Endothelial cell of umbilical vein (primary cell): ENCODE results near the gene ASB6. TPM values are rescaled to one million over a fixed set of nuclear protein-coding genes. Genes with fewer than 3 reads are reported as not detected.

Experiments used
- BruUV-seq: library from RNA; stranded (reverse); fragments of 400-500 nt; replicated peaks from 2 replicates; lab custom pipeline; 2021; lab: Mats Ljungman, UMichigan
- CTCF ChIA-PET: fragments of 300-600, 350-600 bp; sonication (Branson Sonifier 250); formaldehyde crosslinking; loops from one replicate; lab custom pipeline; 2021; ENCODE audit warnings: antibody characterized with exemption, inconsistent platforms; lab: Charles Lee
- POLR2A ChIA-PET: fragments of 300-600, 350-600 bp; sonication (Branson Sonifier 250); formaldehyde crosslinking; loops from one replicate; lab custom pipeline; 2021; ENCODE audit warnings: antibody characterized with exemption, inconsistent platforms; lab: Charles Lee
- DNase-seq: peaks from one replicate; pipeline ENCODE4 v3.0.0-alpha.2; 2011; ENCODE audit warnings: low read depth, low spot score
- FAIRE-seq: peaks from 2 replicates; lab custom pipeline; 2011; peaks lifted over from hg19 to GRCh38; lab: Jason Lieb, UNC
- H2AFZ ChIP-seq: 2 replicates; pipeline ENCODE4 v1.6.0; 2012; ENCODE audit warnings: low read depth, low read length, control low read depth, inconsistent platforms
- H3K27ac ChIP-seq: 2 replicates; pipeline ENCODE4 v1.5.1; 2011; ENCODE audit warnings: low read depth, mild to moderate bottlenecking, control low read depth, low read length, moderate library complexity; ENCODE audit not compliant: insufficient read depth
- H3K27me3 ChIP-seq, 2 experiments: 2 replicates each; pipeline versions ENCODE4 v1.6.0 to v1.6.1; 2011; ENCODE audit warnings: low read length in 2 of 2, mixed read lengths in 1 of 2; ENCODE audit not compliant: control insufficient read depth in 2 of 2, insufficient read depth in 2 of 2
- H3K36me3 ChIP-seq, 2 experiments: 2 replicates in 1 of 2; 3 replicates in 1 of 2; pipeline ENCODE4 v1.5.1; 2011; ENCODE audit warnings: low read length in 2 of 2, mild to moderate bottlenecking in 1 of 2, moderate library complexity in 1 of 2; ENCODE audit not compliant: control insufficient read depth in 2 of 2, insufficient read depth in 2 of 2; ENCODE audit errors: extremely low read depth in 1 of 2
- H3K4me1 ChIP-seq: 3 replicates; pipeline ENCODE4 v1.5.1; 2011; ENCODE audit warnings: mild to moderate bottlenecking, low read length; ENCODE audit not compliant: control insufficient read depth, insufficient read depth; ENCODE audit errors: extremely low read depth
- H3K4me2 ChIP-seq: 2 replicates; pipeline ENCODE4 v1.6.1; 2011; ENCODE audit warnings: low read length, control low read depth, mixed read lengths; ENCODE audit not compliant: insufficient read depth
- H3K4me3 ChIP-seq, 3 experiments: fragments of 200-600 bp in 1 of 3; sonication (generic), shearing (Covaris generic) in 1 of 3; replicated peaks in 1 of 3; 2 replicates each; pipeline ENCODE4 v1.5.1; 2011 to 2016; ENCODE audit warnings: control low read depth in 3 of 3, low read length in 3 of 3, mild to moderate bottlenecking in 2 of 3, inconsistent platforms in 1 of 3, low read depth in 1 of 3, moderate library complexity in 1 of 3; ENCODE audit not compliant: insufficient read depth in 1 of 3
- H3K79me2 ChIP-seq: 2 replicates; pipeline ENCODE4 v1.6.0; 2012; ENCODE audit warnings: low read length, inconsistent platforms; ENCODE audit not compliant: control insufficient read depth, insufficient read depth
- H3K9ac ChIP-seq: replicated peaks from 2 replicates; pipeline ENCODE3; 2011; ENCODE audit warnings: low read length, control low read depth; ENCODE audit not compliant: insufficient read depth; ENCODE audit errors: extremely low read depth
- H3K9me1 ChIP-seq: replicated peaks from 3 replicates; pipeline ENCODE4 v1.6.0; 2011; ENCODE audit warnings: mild to moderate bottlenecking, low read length; ENCODE audit not compliant: control insufficient read depth, insufficient read depth; ENCODE audit errors: extremely low read depth
- H3K9me3 ChIP-seq: replicated peaks from 2 replicates; pipeline ENCODE4 v1.5.1; 2012; ENCODE audit warnings: low read length, inconsistent platforms; ENCODE audit not compliant: control insufficient read depth, insufficient read depth
- H4K20me1 ChIP-seq: replicated peaks from 2 replicates; pipeline ENCODE3; 2011; ENCODE audit warnings: mild to moderate bottlenecking, low read length; ENCODE audit not compliant: control insufficient read depth, insufficient read depth; ENCODE audit errors: extremely low read depth
- EZH2 ChIP-seq: IDR thresholded peaks from 2 replicates; pipeline ENCODE4 v1.6.1; 2012; ENCODE audit warnings: borderline replicate concordance, low read depth, mild to moderate bottlenecking, moderate library complexity, low read length, inconsistent platforms; ENCODE audit not compliant: severe bottlenecking
- FOS ChIP-seq: IDR thresholded peaks from 2 replicates; pipeline ENCODE4 v1.6.1; 2011; ENCODE audit warnings: mild to moderate bottlenecking, low read length, moderate library complexity, borderline replicate concordance; ENCODE audit not compliant: insufficient read depth
- GATA2 ChIP-seq: IDR thresholded peaks from 2 replicates; pipeline ENCODE4 v1.7.0; 2011; ENCODE audit warnings: low read depth, mild to moderate bottlenecking, moderate library complexity, mixed read lengths, low read length; ENCODE audit not compliant: insufficient read length, insufficient read depth
- MYC ChIP-seq: IDR thresholded peaks from one replicate; pipeline ENCODE4 v1.6.1; 2011; ENCODE audit warnings: mild to moderate bottlenecking, low read depth, low read length
- POLR2A ChIP-seq: IDR thresholded peaks from 2 replicates; pipeline ENCODE4 v1.6.1; 2012; ENCODE audit warnings: low read depth, mild to moderate bottlenecking, control low read depth, low read length
- POLR2AphosphoS5 ChIP-seq: IDR thresholded peaks from 2 replicates; pipeline ENCODE4 v1.6.1; 2012; ENCODE audit warnings: low read depth, mild to moderate bottlenecking, control low read depth, low read length, moderate library complexity; ENCODE audit not compliant: insufficient read depth
- dilution Hi-C: fragments of 300-500 bp; cut with MboI; formaldehyde crosslinking; loops from one replicate; pipeline ENCODE4 v1.15.0; 2019; ENCODE audit warnings: low sequenced_read_pairs; ENCODE audit not compliant: extremely low pct_ligation_motif_present
- intact Hi-C: fragments of 100-400 bp; cut with micrococcal nuclease; formaldehyde crosslinking; loops from one replicate; pipeline ENCODE4 v1.10.0; 2022
- polyA plus RNA-seq, 4 experiments: library from polyadenylated mRNA; depleted of rRNA in 3 of 4; stranded (reverse) in 3 of 4; unstranded in 1 of 4; fragments of >200 nt; gene quantifications; 2 replicates each; pipeline versions ENCODE4 v1.2.1 to v1.2.3, GENCODE V29; 2011 to 2012; ENCODE audit warnings: missing spikeins in 1 of 4
- total RNA-seq: library from RNA; stranded (reverse); gene quantifications from 2 replicates; pipeline ENCODE4 v1.2.3, GENCODE V29; 2021
- TF ChIP-seq, protein P1 (sequence below): IDR thresholded peaks from 2 replicates; pipeline ENCODE4 v1.6.1; 2011; ENCODE audit not compliant: insufficient read depth, insufficient read length
- TF ChIP-seq, protein P2 (sequence below), 2 donors: IDR thresholded peaks; 1 replicate in 1 of 2; 2 replicates in 1 of 2; pipeline ENCODE4 v1.5.1; 2011; ENCODE audit warnings: low read length in 2 of 2, mild to moderate bottlenecking in 2 of 2, moderate library complexity in 2 of 2, control low read depth in 1 of 2, inconsistent platforms in 1 of 2, low read depth in 1 of 2; ENCODE audit not compliant: insufficient read depth in 1 of 2; ENCODE audit errors: extremely low read depth in 1 of 2

ASB6 gene
- total and polyA plus RNA-seq, 2 donors (not counting 3 experiments of a cell fraction or from before 2014, with no cell fraction given) = 20.3 to 23.8 TPM

DNA sequence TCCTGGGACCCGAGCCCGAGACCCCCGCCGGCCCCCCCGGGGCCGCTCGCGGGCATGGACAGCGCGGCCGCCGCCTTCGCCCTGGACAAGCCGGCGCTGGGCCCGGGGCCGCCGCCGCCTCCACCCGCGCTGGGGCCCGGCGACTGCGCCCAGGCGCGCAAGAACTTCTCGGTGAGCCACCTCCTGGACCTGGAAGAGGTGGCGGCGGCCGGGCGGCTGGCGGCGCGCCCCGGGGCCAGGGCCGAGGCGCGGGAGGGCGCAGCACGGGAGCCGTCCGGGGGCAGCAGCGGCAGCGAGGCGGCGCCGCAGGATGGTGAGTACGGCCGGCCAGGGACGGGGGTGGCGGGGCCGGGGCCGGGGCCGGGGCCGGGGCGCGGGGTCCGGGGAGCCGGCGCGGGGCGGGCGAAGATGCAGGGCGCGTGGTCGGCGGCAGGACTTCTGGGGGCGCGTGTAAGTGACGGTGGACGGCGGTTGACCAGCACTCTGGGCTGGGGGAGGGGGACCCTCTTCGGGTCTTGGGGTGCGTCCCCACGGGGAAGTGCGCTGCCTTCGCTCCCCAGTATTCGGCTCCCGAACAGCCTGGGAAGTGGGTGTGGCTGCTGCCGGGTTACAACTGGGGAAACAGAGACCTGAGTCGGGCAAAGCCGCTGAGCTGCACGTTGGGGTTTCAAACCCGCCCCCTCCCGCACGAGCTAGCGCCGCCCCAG is 24.0 kb upstream of the ASB6 start:
- CTCF ChIA-PET = no interaction called here
- Histone ChIP-seq H3K36me3 (no peaks in the 10 kb centered on the region), H2AFZ (no peak overlapping the region), H3K79me2 (no peaks in the 10 kb centered on the region), H3K4me3 (no peak overlapping the region), H3K9me1 (no peaks in the 10 kb centered on the region), H3K9me3 (no peaks in the 10 kb centered on the region), H3K4me1 (no peaks in the 10 kb centered on the region), H3K4me2 (no peak overlapping the region), H3K27ac (no peak overlapping the region), H3K9ac (no peak overlapping the region), H4K20me1 (no peaks in the 10 kb centered on the region), H3K27me3 (peaks cover 4 to 11% of the 10 kb centered on the region in 2 experiments)
- FAIRE-seq = no peak
- POLR2A ChIA-PET = no interaction called here
- BruUV-seq = no TSS peak
- intact Hi-C loops = no loop called here
- no peak for DNase-seq
- no peak for TF ChIP-seq FOS
- TF ChIP-seq MYC = no peak
- peak; percentile 16 for TF ChIP-seq EZH2
- TF ChIP-seq, protein P1, sequence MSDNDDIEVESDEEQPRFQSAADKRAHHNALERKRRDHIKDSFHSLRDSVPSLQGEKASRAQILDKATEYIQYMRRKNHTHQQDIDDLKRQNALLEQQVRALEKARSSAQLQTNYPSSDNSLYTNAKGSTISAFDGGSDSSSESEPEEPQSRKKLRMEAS = no peak
- TF ChIP-seq GATA2 = no peak
- no peak for TF ChIP-seq POLR2AphosphoS5
- dilution Hi-C loops = no loop called here

DNA sequence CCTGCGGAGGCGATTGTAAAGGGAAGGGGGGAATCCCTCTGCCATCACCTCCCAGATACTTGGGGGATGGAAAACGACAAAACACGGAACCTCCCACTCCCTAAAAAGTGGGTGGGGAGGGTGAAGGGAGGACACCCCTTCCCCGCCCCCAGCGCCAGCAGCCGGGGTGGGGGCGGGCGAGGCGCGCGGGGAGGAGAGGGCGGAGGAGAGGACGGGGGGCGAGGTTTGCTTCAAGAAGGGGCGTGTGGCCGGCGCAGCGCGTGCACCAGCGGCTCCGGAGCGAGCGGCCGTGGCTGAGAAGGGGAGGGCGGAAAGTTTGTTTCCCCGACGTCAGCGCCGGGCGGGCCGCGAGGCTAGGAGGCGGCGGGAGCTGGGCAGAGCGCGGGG is 23.4 kb upstream of the ASB6 start, which contains the start of gene PRRX2:
TSS of gene PRRX2 (plus strand) at position 259 of the 387 bp plus-strand sequence. CDS start 221 bp downstream, outside the sequence.
- intact Hi-C loops = no loop called here
- Histone ChIP-seq H4K20me1 (no peaks in the 10 kb centered on the region), H3K4me1 (no peaks in the 10 kb centered on the region), H3K36me3 (no peaks in the 10 kb centered on the region), H3K4me3 (no peak within 1 kb of the TSS), H2AFZ (peak within 1 kb of the TSS; percentile 53), H3K27ac (no peak within 1 kb of the TSS), H3K9me1 (no peaks in the 10 kb centered on the region), H3K9ac (no peak within 1 kb of the TSS), H3K27me3 (peaks cover 4 to 11% of the 10 kb centered on the region in 2 experiments), H3K79me2 (no peaks in the 10 kb centered on the region), H3K4me2 (no peak within 1 kb of the TSS), H3K9me3 (no peaks in the 10 kb centered on the region)
- POLR2A ChIA-PET = no interaction called here
- FAIRE-seq = no peak
- no peak for DNase-seq
- no TSS peak for BruUV-seq
- TF ChIP-seq, protein P1 = no peak
- TF ChIP-seq POLR2A = no peak
- peak; percentile 69 for TF ChIP-seq EZH2
- no peak for TF ChIP-seq MYC
- TF ChIP-seq, protein P2, sequence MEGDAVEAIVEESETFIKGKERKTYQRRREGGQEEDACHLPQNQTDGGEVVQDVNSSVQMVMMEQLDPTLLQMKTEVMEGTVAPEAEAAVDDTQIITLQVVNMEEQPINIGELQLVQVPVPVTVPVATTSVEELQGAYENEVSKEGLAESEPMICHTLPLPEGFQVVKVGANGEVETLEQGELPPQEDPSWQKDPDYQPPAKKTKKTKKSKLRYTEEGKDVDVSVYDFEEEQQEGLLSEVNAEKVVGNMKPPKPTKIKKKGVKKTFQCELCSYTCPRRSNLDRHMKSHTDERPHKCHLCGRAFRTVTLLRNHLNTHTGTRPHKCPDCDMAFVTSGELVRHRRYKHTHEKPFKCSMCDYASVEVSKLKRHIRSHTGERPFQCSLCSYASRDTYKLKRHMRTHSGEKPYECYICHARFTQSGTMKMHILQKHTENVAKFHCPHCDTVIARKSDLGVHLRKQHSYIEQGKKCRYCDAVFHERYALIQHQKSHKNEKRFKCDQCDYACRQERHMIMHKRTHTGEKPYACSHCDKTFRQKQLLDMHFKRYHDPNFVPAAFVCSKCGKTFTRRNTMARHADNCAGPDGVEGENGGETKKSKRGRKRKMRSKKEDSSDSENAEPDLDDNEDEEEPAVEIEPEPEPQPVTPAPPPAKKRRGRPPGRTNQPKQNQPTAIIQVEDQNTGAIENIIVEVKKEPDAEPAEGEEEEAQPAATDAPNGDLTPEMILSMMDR (IDR thresholded peaks at IDR 0.05; ENCODE audit: extremely low read depth in 1 of 2, insufficient read depth in 1 of 2, low read depth in 1 of 2, low read length in 2 of 2) = no peak
- TF ChIP-seq FOS = no peak
- CTCF ChIA-PET = no interaction called here
- dilution Hi-C loops = no loop called here
